HL-60 (cell line): Measurements from ENCODE around the gene STOX2.

Experiments used
- DNase-seq, 2 experiments: peaks; one replicate each; pipeline ENCODE4 v3.0.0-alpha.2; 2010 to 2020; ENCODE audit warnings: low read depth in 1 of 2, low spot score in 1 of 2
- H3K27ac ChIP-seq: fragments of 250-450 bp; sonication (Bioruptor Pico); replicated peaks from 2 replicates; pipeline ENCODE4 v1.5.1; 2020; ENCODE audit warnings: mild to moderate bottlenecking, moderate library complexity
- H3K27me3 ChIP-seq: fragments of 250-450 bp; sonication (Bioruptor Pico); 2 replicates; pipeline ENCODE4 v1.5.1; 2021; ENCODE audit warnings: mild to moderate bottlenecking, moderate library complexity; ENCODE audit not compliant: insufficient read depth, poor library complexity, severe bottlenecking
- H3K4me3 ChIP-seq: replicated peaks from 2 replicates; pipeline ENCODE4 v1.5.1; 2011; ENCODE audit warnings: mild to moderate bottlenecking, control low read depth, low read length; ENCODE audit not compliant: insufficient read depth
- CTCF ChIP-seq: IDR thresholded peaks from one replicate; pipeline ENCODE4 v1.5.1; 2011; ENCODE audit warnings: low read length, control low read depth, inconsistent platforms; ENCODE audit not compliant: insufficient read depth
- GABPA ChIP-seq: IDR thresholded peaks from 2 replicates; pipeline ENCODE4 v1.6.1; 2012; ENCODE audit warnings: low read depth
- POLR2AphosphoS5 ChIP-seq: IDR thresholded peaks from 2 replicates; pipeline ENCODE4 v1.6.1; 2012; ENCODE audit warnings: low read depth
- REST ChIP-seq: IDR thresholded peaks from 2 replicates; pipeline ENCODE4 v1.6.1; 2012; ENCODE audit warnings: low read depth; ENCODE audit not compliant: insufficient replicate concordance
- SPI1 ChIP-seq: IDR thresholded peaks from 2 replicates; pipeline ENCODE4 v1.6.1; 2012; ENCODE audit warnings: low read depth, mild to moderate bottlenecking, borderline replicate concordance

Gene STOX2

DNA sequence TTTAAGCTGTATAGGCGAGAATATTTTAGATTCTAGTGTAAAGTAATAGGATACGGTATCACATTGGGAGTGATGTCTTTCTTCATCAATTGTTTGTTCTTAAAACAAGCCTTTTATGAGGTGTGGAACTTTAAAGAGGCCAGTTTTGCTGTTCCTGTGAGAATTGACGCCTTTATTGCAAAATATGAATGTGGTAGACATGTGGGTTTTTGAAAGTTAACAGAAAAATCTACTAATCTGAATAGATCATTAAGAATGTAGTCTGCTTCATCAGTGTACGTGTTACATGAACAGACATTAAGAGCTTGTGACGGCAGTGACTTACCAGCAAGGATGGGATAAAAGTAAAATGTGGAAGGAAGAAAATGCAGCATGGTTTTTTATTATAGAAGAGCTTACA lies 63.8 kb downstream of the STOX2 start:
- H3K27me3 ChIP-seq, result no peaks in the 10 kb centered on the region
- DNase-seq, result no peak
- TF ChIP-seq REST, result no peak
- no peak for TF ChIP-seq GABPA
- TF ChIP-seq CTCF, result no peak
- no peak for TF ChIP-seq POLR2AphosphoS5
- TF ChIP-seq SPI1, result no peak

DNA sequence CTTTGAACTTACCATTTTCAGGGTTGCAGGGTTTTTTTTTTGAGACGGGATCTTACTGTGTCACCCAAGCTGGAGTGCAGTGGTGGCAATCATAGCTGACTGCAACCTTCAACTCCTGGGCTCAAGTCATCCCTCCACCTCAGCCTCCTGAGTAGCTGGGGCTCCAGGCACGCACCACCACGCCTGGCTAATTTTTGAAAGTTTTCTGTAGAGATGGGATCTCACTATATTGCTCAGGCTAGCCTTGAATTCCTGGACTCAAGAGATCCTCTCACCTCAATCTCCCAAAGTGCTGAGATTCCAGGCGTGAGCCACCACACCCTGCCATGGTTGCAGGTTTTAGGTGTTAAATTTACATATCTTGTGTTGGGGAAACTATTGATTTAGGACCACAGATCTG lies 64.5 kb downstream of the STOX2 start:
- Histone ChIP-seq H3K27ac (no peak overlapping the region), H3K27me3 (no peaks in the 10 kb centered on the region), H3K4me3 (no peak overlapping the region)
- DNase-seq, result no peak
- TF ChIP-seq POLR2AphosphoS5 (no peak), REST (no peak)

More for the DNA sequence above, 63.8 kb downstream of the STOX2 start:
- Histone ChIP-seq H3K27ac (no peak overlapping the region), H3K4me3 (no peak overlapping the region)

- Histone ChIP-seq H3K4me3 (no peak overlapping the region), H3K27ac (no peak overlapping the region), H3K27me3 (no peaks in the 10 kb centered on the region)
- no peak for TF ChIP-seq POLR2AphosphoS5
- TF ChIP-seq REST, result no peak
- no peak for TF ChIP-seq CTCF
- no peak for TF ChIP-seq SPI1
- TF ChIP-seq GABPA, result no peak
- no peak for DNase-seq
These were observed 66.9 kb downstream of the STOX2 start for GRCh38 chr4:183971929-183972490.

DNA sequence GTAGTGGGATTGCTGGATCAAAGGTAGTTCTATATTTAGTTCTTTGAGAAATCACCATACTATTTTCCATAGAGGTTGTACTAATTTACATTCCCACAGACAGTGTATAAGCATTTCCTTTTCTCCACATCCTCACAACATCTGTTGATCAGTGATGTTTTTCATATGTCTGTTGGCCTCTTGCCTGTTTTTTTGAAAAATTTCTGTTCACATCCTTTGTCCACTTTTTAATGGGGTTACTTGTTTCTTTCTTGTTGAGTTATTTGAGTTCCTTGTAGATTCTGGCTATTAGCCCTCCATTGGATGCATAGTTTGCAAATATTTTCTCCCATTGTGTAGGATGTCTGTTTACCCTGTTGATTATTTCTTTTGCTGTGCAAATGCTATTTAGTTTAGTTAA lies 72.6 kb downstream of the STOX2 start:
- H3K4me3 ChIP-seq, result no peak overlapping the region
- no peak for DNase-seq
- H3K27ac ChIP-seq, result no peak overlapping the region
- no peaks in the 10 kb centered on the region for H3K27me3 ChIP-seq
- TF ChIP-seq POLR2AphosphoS5 (no peak), SPI1 (no peak), CTCF (no peak), GABPA (no peak), REST (no peak)
